Left ventricle myocardium inferior (tissue), 1 donor: ENCODE data around the gene ADAMTS4. TPM values are rescaled to one million over a fixed set of nuclear protein-coding genes. Genes with fewer than 3 reads are reported as not detected.

Source experiments
- DNase-seq: peaks from one replicate; pipeline ENCODE4 v3.0.0-alpha.2; 2020
- H3K27ac ChIP-seq: fragments of 200-600 bp; replicated peaks from 2 replicates; pipeline ENCODE4 v1.8.0; 2021
- H3K27me3 ChIP-seq: fragments of 200-600 bp; 2 replicates; pipeline ENCODE4 v1.8.0; 2021; ENCODE audit warnings: low read depth
- H3K36me3 ChIP-seq: fragments of 200-600 bp; 2 replicates; pipeline ENCODE4 v1.8.0; 2021
- H3K4me1 ChIP-seq: fragments of 200-600 bp; 2 replicates; pipeline ENCODE4 v1.8.0; 2021
- H3K4me3 ChIP-seq: fragments of 200-600 bp; 2 replicates; pipeline ENCODE4 v1.8.0; 2021; ENCODE audit warnings: mild to moderate bottlenecking, moderate library complexity
- H3K9me3 ChIP-seq: fragments of 200-600 bp; replicated peaks from 2 replicates; pipeline ENCODE4 v1.8.0; 2021
- intact Hi-C: fragments of 100-400 bp; cut with micrococcal nuclease; formaldehyde crosslinking; loops from one replicate; pipeline ENCODE4 v1.11.0; 2022
- total RNA-seq: library from RNA; stranded (reverse); fragmentation: NEBNext Ultra II Directional; extraction: Animal tissue kit (Norgen Biotek cat#: 25700); gene quantifications from one replicate; pipeline ENCODE4 v1.2.1, GENCODE V29; 2021
- TF ChIP-seq, protein P1 (sequence below): fragments of 200-600 bp; IDR thresholded peaks from 2 replicates; pipeline ENCODE4 v1.8.0; 2021; ENCODE audit warnings: antibody characterized with exemption, mild to moderate bottlenecking, borderline replicate concordance
- donor health status: DM: no; HTN: yes; CAD: no; lungs with severe emphysema.

Gene ADAMTS4
- total RNA-seq, 1 donor from 2014 or later = 14.1 TPM

DNA sequence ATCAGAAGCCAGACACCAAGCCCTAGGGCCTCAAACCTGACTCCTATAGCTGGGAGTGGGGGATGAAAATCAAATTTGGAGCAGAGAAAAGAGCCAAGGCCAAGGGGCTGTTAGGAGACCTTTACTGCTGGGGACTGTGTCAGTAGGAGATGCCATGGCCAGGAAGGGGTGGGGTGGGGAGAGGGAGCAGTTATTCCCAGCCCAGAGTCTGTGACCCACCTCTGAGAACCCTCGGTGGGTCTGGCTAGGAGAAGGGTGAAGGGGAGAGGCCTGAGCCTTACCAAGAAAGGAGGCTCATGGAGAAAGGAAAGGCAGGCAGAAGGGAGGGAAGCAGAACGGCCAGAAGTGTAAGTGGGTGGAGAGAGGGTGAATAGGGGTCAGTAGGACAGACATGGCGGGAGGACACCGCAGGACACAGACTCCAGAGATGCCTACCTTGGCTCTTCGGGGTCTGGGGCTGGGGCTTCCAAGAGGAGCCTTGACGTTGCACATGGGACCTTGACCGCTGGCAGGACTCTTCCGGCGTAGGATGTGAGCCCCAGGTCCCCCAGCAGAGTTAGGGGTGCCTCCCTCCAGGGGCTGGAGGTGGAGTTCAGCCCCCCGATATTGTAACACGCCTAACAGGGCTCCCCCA, 1.2 kb downstream of the ADAMTS4 start:
- TF ChIP-seq, protein P1, sequence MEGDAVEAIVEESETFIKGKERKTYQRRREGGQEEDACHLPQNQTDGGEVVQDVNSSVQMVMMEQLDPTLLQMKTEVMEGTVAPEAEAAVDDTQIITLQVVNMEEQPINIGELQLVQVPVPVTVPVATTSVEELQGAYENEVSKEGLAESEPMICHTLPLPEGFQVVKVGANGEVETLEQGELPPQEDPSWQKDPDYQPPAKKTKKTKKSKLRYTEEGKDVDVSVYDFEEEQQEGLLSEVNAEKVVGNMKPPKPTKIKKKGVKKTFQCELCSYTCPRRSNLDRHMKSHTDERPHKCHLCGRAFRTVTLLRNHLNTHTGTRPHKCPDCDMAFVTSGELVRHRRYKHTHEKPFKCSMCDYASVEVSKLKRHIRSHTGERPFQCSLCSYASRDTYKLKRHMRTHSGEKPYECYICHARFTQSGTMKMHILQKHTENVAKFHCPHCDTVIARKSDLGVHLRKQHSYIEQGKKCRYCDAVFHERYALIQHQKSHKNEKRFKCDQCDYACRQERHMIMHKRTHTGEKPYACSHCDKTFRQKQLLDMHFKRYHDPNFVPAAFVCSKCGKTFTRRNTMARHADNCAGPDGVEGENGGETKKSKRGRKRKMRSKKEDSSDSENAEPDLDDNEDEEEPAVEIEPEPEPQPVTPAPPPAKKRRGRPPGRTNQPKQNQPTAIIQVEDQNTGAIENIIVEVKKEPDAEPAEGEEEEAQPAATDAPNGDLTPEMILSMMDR = no peak
- DNase-seq = no peak
- Histone ChIP-seq H3K27me3 (no peaks in the 10 kb centered on the region), H3K4me1 (peaks cover 96% of the 10 kb centered on the region), H3K9me3 (no peaks in the 10 kb centered on the region), H3K4me3 (peak overlapping the region; percentile 67), H3K27ac (peak overlapping the region; percentile 99), H3K36me3 (peaks cover 13% of the 10 kb centered on the region)
- intact Hi-C loops = no loop called here

GRCh38 chr1:161196521-161197451, 2.1 kb downstream of the ADAMTS4 start:
- no peaks in the 10 kb centered on the region for H3K9me3 ChIP-seq
- intact Hi-C loops = no loop called here
- H3K27ac ChIP-seq = peak overlapping the region; percentile 99
- TF ChIP-seq, protein P1 = no peak
- DNase-seq = peak; percentile 55
- H3K27me3 ChIP-seq = no peaks in the 10 kb centered on the region
- peaks cover 16% of the 10 kb centered on the region for H3K36me3 ChIP-seq
- H3K4me3 ChIP-seq = peak overlapping the region; percentile 67
- H3K4me1 ChIP-seq = peaks cover 98% of the 10 kb centered on the region

DNA sequence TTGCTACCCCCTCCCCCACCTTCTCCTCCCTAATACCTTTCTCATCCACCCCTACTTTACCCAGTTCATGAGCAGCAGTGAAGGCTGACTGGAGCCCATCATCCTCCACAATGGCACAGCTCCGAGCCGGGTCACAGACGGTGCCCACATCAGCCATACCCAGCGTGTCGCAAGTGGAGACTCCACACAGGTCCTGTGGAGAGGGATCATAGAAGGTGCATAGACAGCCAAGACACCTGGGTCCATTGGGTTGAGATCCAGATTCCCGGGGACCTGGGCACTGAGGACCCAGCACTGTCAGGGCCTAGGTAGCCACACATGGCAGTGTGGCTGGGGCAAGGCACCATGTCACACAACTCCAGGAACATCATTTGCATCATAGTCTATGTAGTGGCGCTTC, 2.7 kb downstream of the ADAMTS4 start:
- peaks cover 91% of the 10 kb centered on the region for H3K4me1 ChIP-seq

GRCh38 chr1:161195171-161195570, 3.7 kb downstream of the ADAMTS4 start:
- no peaks in the 10 kb centered on the region for H3K9me3 ChIP-seq
- peaks cover 29% of the 10 kb centered on the region for H3K36me3 ChIP-seq
- TF ChIP-seq, protein P1 = no peak
- DNase-seq = no peak
- no peak overlapping the region for H3K27ac ChIP-seq
- H3K27me3 ChIP-seq = no peaks in the 10 kb centered on the region
- peak overlapping the region; percentile 67 for H3K4me3 ChIP-seq
- intact Hi-C loops = no loop called here
- peaks cover 83% of the 10 kb centered on the region for H3K4me1 ChIP-seq

More for the DNA sequence above, 2.7 kb downstream of the ADAMTS4 start:
- no peaks in the 10 kb centered on the region for H3K27me3 ChIP-seq
- peaks cover 23% of the 10 kb centered on the region for H3K36me3 ChIP-seq
- H3K4me3 ChIP-seq = peak overlapping the region; percentile 67
- peak overlapping the region; percentile 99 for H3K27ac ChIP-seq
- no peaks in the 10 kb centered on the region for H3K9me3 ChIP-seq
- intact Hi-C loops = no loop called here
- DNase-seq = no peak
- TF ChIP-seq, protein P1 = no peak

- TF ChIP-seq, protein P1 = no peak
- no peaks in the 10 kb centered on the region for H3K27me3 ChIP-seq
- H3K4me3 ChIP-seq = peak overlapping the region; percentile 67
- peaks cover 74% of the 10 kb centered on the region for H3K4me1 ChIP-seq
- peaks cover 29% of the 10 kb centered on the region for H3K36me3 ChIP-seq
- no peak for DNase-seq
- intact Hi-C loops = no loop called here
- no peaks in the 10 kb centered on the region for H3K9me3 ChIP-seq
- H3K27ac ChIP-seq = peak overlapping the region; percentile 36
Measured at GRCh38 chr1:161193561-161194235, 5.2 kb downstream of the ADAMTS4 start.
